Activated CD8-positive, alpha-beta T cell treated with anti-CD3 and anti-CD28 coated beads for 36 hours (primary cell): ENCODE data around the gene GGPS1. TPM values are rescaled to one million over a fixed set of nuclear protein-coding genes. Genes with fewer than 3 reads are reported as not detected.
"Not testable (repeated sequence)": the region's sequence is repeated elsewhere in the genome, so short reads cannot be mapped to it uniquely, and the experiment has no call there.

Experiments
- ATAC-seq: fragments of 200-7000 bp; cut with Tn5 transposase; one replicate; pipeline ENCODE4 v1.10.0; 2021; ENCODE audit warnings: mild to moderate bottlenecking, moderate library complexity
- CTCF ChIA-PET: fragments of 350-600 bp; sonication (Branson Sonifier 250); formaldehyde crosslinking; loops from one replicate; lab custom pipeline; 2021; ENCODE audit warnings: antibody characterized with exemption; lab: Charles Lee
- POLR2A ChIA-PET: fragments of 350-600 bp; sonication (Branson Sonifier 250); formaldehyde crosslinking; loops from one replicate; lab custom pipeline; 2021; ENCODE audit warnings: antibody characterized with exemption; lab: Charles Lee
- DNase-seq: peaks from one replicate; pipeline ENCODE4 v3.0.0-alpha.2; 2020
- H3K27ac Mint-ChIP-seq: one replicate; pipeline ENCODE4 v1.8.0; 2021; ENCODE audit warnings: mild to moderate bottlenecking, mixed read lengths
- H3K27me3 Mint-ChIP-seq: one replicate; pipeline ENCODE4 v1.8.0; 2021; ENCODE audit warnings: mixed read lengths
- H3K36me3 Mint-ChIP-seq: one replicate; pipeline ENCODE4 v1.8.0; 2021; ENCODE audit warnings: low read depth, mixed read lengths
- H3K4me1 Mint-ChIP-seq: one replicate; pipeline ENCODE4 v1.8.0; 2021; ENCODE audit warnings: low read depth, mixed read lengths
- H3K4me3 Mint-ChIP-seq: one replicate; pipeline ENCODE4 v1.8.0; 2021; ENCODE audit warnings: mild to moderate bottlenecking, moderate library complexity, mixed read lengths
- H3K9me3 Mint-ChIP-seq: one replicate; pipeline ENCODE4 v1.8.0; 2021; ENCODE audit warnings: mixed read lengths
- CTCF ChIP-seq: fragments of 200-600 bp; IDR thresholded peaks from one replicate; pipeline ENCODE4 v1.8.0; 2022; ENCODE audit warnings: antibody characterized with exemption, mild to moderate bottlenecking
- intact Hi-C: fragments of 100-400 bp; cut with micrococcal nuclease; formaldehyde crosslinking; loops from one replicate; pipeline ENCODE4 v1.10.0; 2022
- total RNA-seq, 2 experiments: library from RNA; stranded (reverse); gene quantifications; one replicate each; pipeline ENCODE4 v1.2.3, GENCODE V29; 2021

Gene GGPS1
- total RNA-seq, 2 experiments from 2014 or later: 35.4 to 37.8 TPM

GRCh38 chr1:235302143-235302542, 26.2 kb upstream of the GGPS1 start:
- intact Hi-C loops: no loop called here
- POLR2A ChIA-PET: no interaction called here
- ATAC-seq (no peak), DNase-seq (no peak)
- Mint-ChIP-seq H3K27me3 (no peaks in the 10 kb centered on the region), H3K9me3 (no peaks in the 10 kb centered on the region), H3K4me1 (peaks cover 59% of the 10 kb centered on the region), H3K4me3 (no peak overlapping the region), H3K36me3 (peaks cover 7% of the 10 kb centered on the region), H3K27ac (no peak overlapping the region)
- TF ChIP-seq CTCF: no peak
- CTCF ChIA-PET: no interaction called here

DNA sequence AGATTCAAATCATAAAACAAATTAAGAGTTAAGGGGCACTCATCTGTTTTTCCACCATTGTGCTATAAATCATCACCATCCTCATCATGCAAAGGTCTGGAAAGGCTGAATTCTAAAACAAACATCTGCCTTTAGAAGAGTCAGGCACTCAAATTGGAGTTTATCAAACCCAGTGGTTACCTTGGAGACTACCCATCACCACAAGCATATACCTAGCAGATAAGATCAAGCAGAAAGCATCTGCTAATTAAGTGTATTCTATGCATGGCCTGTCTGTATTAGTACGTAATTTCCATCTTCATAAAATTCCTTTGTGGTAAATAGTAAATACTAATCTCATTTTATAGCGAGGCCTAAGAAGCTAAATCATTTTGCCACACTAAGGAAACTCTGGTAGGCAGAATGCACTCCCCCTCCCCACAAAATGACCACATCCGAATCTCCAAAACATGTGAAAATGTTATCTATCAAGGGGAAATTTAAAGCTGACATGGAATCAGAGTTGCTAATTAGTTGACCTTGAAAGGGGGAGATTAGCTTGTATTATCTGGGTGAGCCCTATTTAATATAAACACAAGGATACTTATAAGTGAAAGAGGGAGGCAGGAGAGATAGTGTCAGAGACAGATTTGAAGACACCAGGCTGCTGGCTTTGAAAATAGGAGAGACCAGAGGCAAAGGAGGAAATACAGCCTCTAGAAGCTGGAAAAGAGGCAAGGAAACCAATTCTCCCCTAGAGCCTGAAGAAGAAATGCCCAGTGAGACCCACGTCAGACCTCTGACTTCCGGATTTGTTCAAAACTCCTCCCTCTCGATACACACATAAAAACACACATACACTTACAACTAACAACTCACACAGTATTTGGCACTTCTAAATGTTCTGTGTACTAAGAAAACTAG, 23.6 kb upstream of the GGPS1 start:
- Mint-ChIP-seq H3K36me3 (peaks cover 6% of the 10 kb centered on the region), H3K27me3 (no peaks in the 10 kb centered on the region), H3K4me1 (peaks cover 47% of the 10 kb centered on the region), H3K27ac (peak overlapping the region; percentile 90), H3K9me3 (no peaks in the 10 kb centered on the region), H3K4me3 (peak overlapping the region; percentile 31)
- DNase-seq (peak; percentile 44), ATAC-seq (peak; percentile 70)
- POLR2A ChIA-PET: interaction anchor here (0.7 to 1.2 kb wide), 4 partner anchors 9 to 22 kb away, joined by 3 to 5 read pairs (median 3); no protein-coding TSS in a partner anchor
- no peak for TF ChIP-seq CTCF
- CTCF ChIA-PET: interaction anchor here (1.0 to 2.6 kb wide), 3 partner anchors 9 to 112 kb away, joined by 4 to 14 read pairs (median 4); no protein-coding TSS in a partner anchor
- intact Hi-C loops: no loop called here

- ATAC-seq: no peak
- peak overlapping the region; percentile 58 for H3K27ac Mint-ChIP-seq
- no peak overlapping the region for H3K4me3 Mint-ChIP-seq
- intact Hi-C loops: no loop called here
- H3K9me3 Mint-ChIP-seq: no peaks in the 10 kb centered on the region
- peaks cover 56% of the 10 kb centered on the region for H3K4me1 Mint-ChIP-seq
- ChIA-PET POLR2A (interaction anchor here (0.8 to 1.7 kb wide), 2 partner anchors 14 to 19 kb away, joined by 4 read pairs; no protein-coding TSS in a partner anchor), CTCF (interaction anchor here (0.7 to 1.0 kb wide), 2 partner anchors 23 to 24 kb away, joined by 3 to 4 read pairs; no protein-coding TSS in a partner anchor)
- DNase-seq: no peak
- H3K36me3 Mint-ChIP-seq: peaks cover 16% of the 10 kb centered on the region
- no peaks in the 10 kb centered on the region for H3K27me3 Mint-ChIP-seq
- no peak for TF ChIP-seq CTCF
Measured at GRCh38 chr1:235307158-235308124, 20.9 kb upstream of the GGPS1 start.

DNA sequence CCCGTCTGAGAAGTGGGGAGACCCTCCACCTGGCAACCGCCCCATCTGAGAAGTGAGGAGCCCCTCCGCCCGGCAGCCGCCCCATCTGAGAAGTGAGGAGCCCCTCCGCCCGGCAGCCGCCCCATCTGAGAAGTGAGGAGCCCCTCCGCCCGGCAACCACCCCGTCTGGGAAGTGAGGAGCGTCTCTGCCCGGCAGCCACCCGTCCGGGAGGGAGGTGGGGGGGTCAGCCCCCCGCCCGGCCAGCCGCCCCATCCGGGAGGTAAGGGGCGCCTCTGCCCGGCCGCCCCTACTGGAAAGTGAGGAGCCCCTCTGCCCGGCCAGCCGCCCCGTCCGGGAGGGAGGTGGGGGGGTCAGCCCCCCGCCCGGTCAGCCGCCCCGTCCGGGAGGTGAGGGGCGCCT, 19.2 kb upstream of the GGPS1 start:
- CTCF ChIA-PET, H3K27me3 Mint-ChIP-seq, ATAC-seq, DNase-seq, H3K27ac Mint-ChIP-seq, H3K4me3 Mint-ChIP-seq, H3K9me3 Mint-ChIP-seq, POLR2A ChIA-PET, intact Hi-C loops: not testable (repeated sequence)
- peaks cover 66% of the 10 kb centered on the region for H3K4me1 Mint-ChIP-seq
- peaks cover 24% of the 10 kb centered on the region for H3K36me3 Mint-ChIP-seq

DNA sequence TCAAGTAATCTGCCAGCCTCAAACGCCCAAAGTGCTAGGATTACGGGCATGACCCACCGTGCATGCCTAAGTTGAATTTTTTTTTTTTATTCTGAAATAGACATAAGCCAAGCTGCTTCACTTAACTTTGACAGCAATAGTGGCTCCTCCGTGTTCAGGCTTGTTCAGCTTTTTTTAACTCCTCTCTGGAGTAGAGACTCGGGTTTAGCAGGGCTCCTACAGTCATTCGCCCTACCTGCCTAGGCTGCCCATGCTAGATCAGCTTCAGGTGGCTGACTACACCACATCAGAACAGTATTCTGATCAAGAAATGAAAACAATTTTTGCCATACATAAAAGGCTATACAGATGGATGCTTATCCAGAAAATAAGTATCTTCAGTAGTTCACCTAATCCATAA, 15.1 kb upstream of the GGPS1 start:
- intact Hi-C loops: no loop called here
- DNase-seq: no peak
- H3K27me3 Mint-ChIP-seq: no peaks in the 10 kb centered on the region
- no peak for ATAC-seq
- peak overlapping the region; percentile 49 for H3K4me3 Mint-ChIP-seq
- ChIA-PET CTCF (interaction anchor here (1.1 to 3.6 kb wide), 6 partner anchors 8 to 102 kb away, joined by 3 to 20 read pairs (median 4); no protein-coding TSS in a partner anchor), POLR2A (interaction anchor here (1.4 to 3.3 kb wide), 3 partner anchors 10 to 15 kb away, joined by 4 to 15 read pairs (median 14); partner anchors contain the start of genes ARID4B and GGPS1)
- peaks cover 30% of the 10 kb centered on the region for H3K36me3 Mint-ChIP-seq
- H3K9me3 Mint-ChIP-seq: no peaks in the 10 kb centered on the region
- peak overlapping the region; percentile 85 for H3K27ac Mint-ChIP-seq
- no peak for TF ChIP-seq CTCF
- peaks cover 58% of the 10 kb centered on the region for H3K4me1 Mint-ChIP-seq
